ENCODE measurements around the gene MYLK.

The MYLK gene

DNA sequence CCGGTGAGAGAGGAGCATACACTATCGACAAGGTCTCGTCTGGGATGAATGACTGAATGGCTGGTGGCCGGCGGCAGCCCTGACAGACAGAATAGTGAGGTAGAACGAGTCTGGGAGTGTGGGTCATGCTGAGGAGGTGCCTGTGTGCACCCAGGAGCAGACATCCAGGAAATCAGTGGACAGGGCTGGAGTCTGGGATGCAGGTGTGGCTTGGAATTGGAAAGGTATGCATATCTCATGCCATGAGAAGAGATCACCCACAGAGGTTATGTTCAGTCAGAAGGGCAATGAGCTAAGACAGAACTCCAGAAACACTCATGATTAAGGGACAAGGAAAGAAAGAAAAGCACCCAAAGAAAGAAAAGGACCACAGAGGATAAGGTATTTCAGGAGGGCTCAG lies 320.1 kb downstream of the MYLK start:
- H3K9ac ChIP-seq (ENCODE audit: insufficient read length): no peak overlapping the region
- H3K27ac ChIP-seq: no peak overlapping the region
- DNase-seq (ENCODE audit: low read depth, low spot score): no peak
- no peak overlapping the region for H3K4me3 ChIP-seq
- TF ChIP-seq POLR2AphosphoS5 (IDR thresholded peaks at IDR 0.05; ENCODE audit: borderline replicate concordance, low read depth, low read length) (no peak), FOXP2 (optimal IDR thresholded peaks at IDR 0.05; ENCODE audit: control extremely low read depth, extremely low read length, insufficient read depth) (no peak), EZH2 (IDR thresholded peaks at IDR 0.05) (no peak)
- peaks cover 10% of the 10 kb centered on the region for H3K36me3 ChIP-seq (ENCODE audit: insufficient read depth, low read length)
- no peaks in the 10 kb centered on the region for H3K9me3 ChIP-seq (ENCODE audit: low read depth, low read length)

- DNase-seq (ENCODE audit: low read depth, low spot score): no peak
- H3K4me3 ChIP-seq: no peak overlapping the region
- H3K9ac ChIP-seq (ENCODE audit: insufficient read length): no peak overlapping the region
- TF ChIP-seq FOXP2 (optimal IDR thresholded peaks at IDR 0.05; ENCODE audit: control extremely low read depth, extremely low read length, insufficient read depth) (no peak), POLR2AphosphoS5 (IDR thresholded peaks at IDR 0.05; ENCODE audit: borderline replicate concordance, low read depth, low read length) (no peak), EZH2 (IDR thresholded peaks at IDR 0.05) (no peak)
- no peak overlapping the region for H3K27ac ChIP-seq
- peaks cover 8% of the 10 kb centered on the region for H3K36me3 ChIP-seq (ENCODE audit: insufficient read depth, low read length)
- no peaks in the 10 kb centered on the region for H3K9me3 ChIP-seq (ENCODE audit: low read depth, low read length)
These were observed 321.6 kb downstream of the MYLK start for GRCh38 chr3:123562547-123562946.

- H3K27ac ChIP-seq: no peak overlapping the region
- TF ChIP-seq EZH2 (IDR thresholded peaks at IDR 0.05): no peak
- no peak for TF ChIP-seq FOXP2 (optimal IDR thresholded peaks at IDR 0.05; ENCODE audit: control extremely low read depth, extremely low read length, insufficient read depth)
- TF ChIP-seq POLR2AphosphoS5 (IDR thresholded peaks at IDR 0.05; ENCODE audit: borderline replicate concordance, low read depth, low read length): no peak
- H3K36me3 ChIP-seq (ENCODE audit: insufficient read depth, low read length): peaks cover 9% of the 10 kb centered on the region; the same call in 1 of the 2 replicates
- H3K4me3 ChIP-seq: no peak overlapping the region
- H3K9ac ChIP-seq (ENCODE audit: insufficient read length): peak overlapping the region; percentile 13
- DNase-seq (ENCODE audit: low read depth, low spot score): no peak
- no peaks in the 10 kb centered on the region for H3K9me3 ChIP-seq (ENCODE audit: low read depth, low read length)
These were observed 322.9 kb downstream of the MYLK start for GRCh38 chr3:123561188-123561587.

All from SK-N-MC (cell line).